RWPE2 (cell line): Measurements from ENCODE around the gene TSEN2.
"Not testable (repeated sequence)": the region's sequence is repeated elsewhere in the genome, so short reads cannot be mapped to it uniquely, and the experiment has no call there.

Experiments
- ATAC-seq: fragments of 200-7000 bp; cut with Tn5 transposase; 3 replicates; pipeline ENCODE4 v1.9.1; 2021; ENCODE audit warnings: low read depth
- DNase-seq: peaks from one replicate; pipeline ENCODE4 v3.0.0-alpha.2; 2020; ENCODE audit warnings: low spot score
- H3K27ac ChIP-seq: fragments of 450-650 bp; 2 replicates; pipeline ENCODE4 v1.5.1; 2017; ENCODE audit warnings: mild to moderate bottlenecking; ENCODE audit not compliant: poor library complexity, severe bottlenecking
- H3K27me3 ChIP-seq: fragments of 250-450 bp; sonication (Bioruptor Pico); 2 replicates; pipeline ENCODE4 v1.5.1; 2021; ENCODE audit warnings: mild to moderate bottlenecking, moderate library complexity; ENCODE audit not compliant: insufficient read depth, poor library complexity, severe bottlenecking
- H3K36me3 ChIP-seq: fragments of 250-450 bp; sonication (Bioruptor Pico); 2 replicates; pipeline ENCODE4 v1.5.1; 2020; ENCODE audit warnings: low read depth, mild to moderate bottlenecking, moderate library complexity
- H3K4me1 ChIP-seq: fragments of 250-450 bp; sonication (Bioruptor Pico); 2 replicates; pipeline ENCODE4 v1.5.1; 2021; ENCODE audit warnings: mild to moderate bottlenecking, moderate library complexity; ENCODE audit not compliant: insufficient read depth, poor library complexity, severe bottlenecking
- H3K4me3 ChIP-seq: fragments of 250-450 bp; sonication (Bioruptor Pico); 2 replicates; pipeline ENCODE4 v1.5.1; 2021; ENCODE audit warnings: mild to moderate bottlenecking, moderate library complexity; ENCODE audit not compliant: severe bottlenecking
- H3K9me3 ChIP-seq: fragments of 250-450 bp; sonication (Bioruptor Pico); 2 replicates; pipeline ENCODE4 v1.5.1; 2021; ENCODE audit warnings: mild to moderate bottlenecking, moderate library complexity; ENCODE audit not compliant: severe bottlenecking
- TF ChIP-seq, protein P1 (sequence below): fragments of 450-650 bp; IDR thresholded peaks from one replicate; pipeline ENCODE4 v1.5.1; 2017; ENCODE audit warnings: mild to moderate bottlenecking, moderate library complexity; ENCODE audit not compliant: poor library complexity, severe bottlenecking

The TSEN2 gene

GRCh38 chr3:12456441-12456840 is 27.8 kb upstream of the TSEN2 start:
- H3K27me3 ChIP-seq = no peaks in the 10 kb centered on the region
- TF ChIP-seq, protein P1, sequence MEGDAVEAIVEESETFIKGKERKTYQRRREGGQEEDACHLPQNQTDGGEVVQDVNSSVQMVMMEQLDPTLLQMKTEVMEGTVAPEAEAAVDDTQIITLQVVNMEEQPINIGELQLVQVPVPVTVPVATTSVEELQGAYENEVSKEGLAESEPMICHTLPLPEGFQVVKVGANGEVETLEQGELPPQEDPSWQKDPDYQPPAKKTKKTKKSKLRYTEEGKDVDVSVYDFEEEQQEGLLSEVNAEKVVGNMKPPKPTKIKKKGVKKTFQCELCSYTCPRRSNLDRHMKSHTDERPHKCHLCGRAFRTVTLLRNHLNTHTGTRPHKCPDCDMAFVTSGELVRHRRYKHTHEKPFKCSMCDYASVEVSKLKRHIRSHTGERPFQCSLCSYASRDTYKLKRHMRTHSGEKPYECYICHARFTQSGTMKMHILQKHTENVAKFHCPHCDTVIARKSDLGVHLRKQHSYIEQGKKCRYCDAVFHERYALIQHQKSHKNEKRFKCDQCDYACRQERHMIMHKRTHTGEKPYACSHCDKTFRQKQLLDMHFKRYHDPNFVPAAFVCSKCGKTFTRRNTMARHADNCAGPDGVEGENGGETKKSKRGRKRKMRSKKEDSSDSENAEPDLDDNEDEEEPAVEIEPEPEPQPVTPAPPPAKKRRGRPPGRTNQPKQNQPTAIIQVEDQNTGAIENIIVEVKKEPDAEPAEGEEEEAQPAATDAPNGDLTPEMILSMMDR = no peak
- peaks cover 12% of the 10 kb centered on the region for H3K4me1 ChIP-seq
- no peak overlapping the region for H3K27ac ChIP-seq
- no peaks in the 10 kb centered on the region for H3K9me3 ChIP-seq
- ATAC-seq (no peak), DNase-seq (no peak)
- no peaks in the 10 kb centered on the region for H3K36me3 ChIP-seq
- H3K4me3 ChIP-seq = no peak overlapping the region

- DNase-seq, ATAC-seq, H3K4me3 ChIP-seq, H3K27ac ChIP-seq, H3K36me3 ChIP-seq, H3K9me3 ChIP-seq, H3K27me3 ChIP-seq: not testable (repeated sequence)
- H3K4me1 ChIP-seq = peaks cover 12% of the 10 kb centered on the region
Measured at GRCh38 chr3:12457380-12457779, 26.9 kb upstream of the TSEN2 start.

DNA sequence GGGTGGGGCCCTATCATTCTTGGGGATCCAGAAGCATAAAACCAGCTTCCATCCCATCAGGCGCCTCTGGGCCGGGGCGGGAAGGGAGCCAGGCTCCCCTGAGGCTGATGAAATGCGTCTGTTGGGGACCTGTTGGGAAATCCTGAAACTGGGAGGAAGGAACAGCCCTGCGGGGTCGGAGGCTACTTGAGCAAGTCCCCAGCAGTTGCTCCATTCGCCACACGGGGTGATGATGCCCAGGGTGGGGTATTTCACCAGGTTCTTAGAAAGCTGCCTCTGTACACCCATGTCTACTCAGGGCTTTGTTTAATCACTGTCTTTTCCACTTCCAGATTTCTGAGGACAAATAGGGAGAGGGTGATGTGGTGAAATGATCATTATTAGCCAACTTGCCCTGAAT is 25.4 kb upstream of the TSEN2 start:
- H3K27ac ChIP-seq = no peak overlapping the region
- H3K36me3 ChIP-seq = no peaks in the 10 kb centered on the region
- no peak for ATAC-seq
- TF ChIP-seq, protein P1 = no peak
- no peaks in the 10 kb centered on the region for H3K9me3 ChIP-seq
- peaks cover 11% of the 10 kb centered on the region for H3K4me1 ChIP-seq
- H3K27me3 ChIP-seq = no peaks in the 10 kb centered on the region
- H3K4me3 ChIP-seq = no peak overlapping the region
- no peak for DNase-seq

DNA sequence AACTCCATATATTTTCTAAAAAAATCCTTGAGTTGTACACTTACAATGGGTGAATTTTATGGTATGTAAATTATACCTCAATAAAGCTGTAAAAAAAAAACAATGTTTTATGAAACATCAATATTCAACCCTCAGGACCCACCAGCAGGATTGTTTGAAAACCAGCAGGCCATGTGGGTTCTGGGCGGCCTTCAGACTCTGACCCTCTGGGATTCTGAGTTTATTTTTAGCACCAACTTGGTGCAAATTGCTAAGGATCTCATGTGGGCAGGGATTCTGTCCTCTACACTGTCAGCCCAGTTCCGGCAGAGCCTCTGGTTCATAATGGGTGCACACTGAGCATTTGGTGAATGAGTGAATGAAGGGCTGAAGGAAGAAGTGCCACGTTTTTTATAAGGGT is 24.2 kb upstream of the TSEN2 start:
- Histone ChIP-seq H3K9me3 (no peaks in the 10 kb centered on the region), H3K4me1 (no peaks in the 10 kb centered on the region), H3K27me3 (no peaks in the 10 kb centered on the region), H3K36me3 (no peaks in the 10 kb centered on the region), H3K27ac (no peak overlapping the region), H3K4me3 (no peak overlapping the region)
- DNase-seq (no peak), ATAC-seq (no peak)
- TF ChIP-seq, protein P1 = no peak

DNA sequence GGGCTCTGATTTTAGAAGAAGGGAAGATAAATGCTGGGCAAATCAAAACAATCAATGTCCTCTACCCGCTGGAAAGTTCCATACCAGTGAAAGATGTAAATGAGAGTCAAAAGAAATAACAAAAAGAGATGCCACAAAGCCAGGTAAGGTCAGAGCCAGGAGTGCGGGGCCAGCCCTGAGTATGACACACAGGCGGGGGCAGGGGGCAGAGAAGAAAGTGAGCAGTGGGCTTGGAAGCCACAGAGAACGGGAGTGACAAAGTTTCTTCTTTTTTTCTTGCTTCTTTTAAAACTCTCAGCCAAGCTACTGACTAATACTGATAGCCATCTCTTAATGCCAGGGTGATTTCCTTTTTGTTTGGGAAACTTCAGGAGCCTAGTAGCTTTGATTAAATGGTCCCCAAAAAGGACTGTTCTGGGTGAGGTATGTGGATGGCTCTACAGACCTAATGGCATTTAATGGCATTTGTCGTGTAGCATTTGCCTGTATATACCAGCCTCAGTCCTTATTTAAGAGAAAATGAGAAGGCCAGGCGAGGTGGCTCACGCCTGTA is 23.1 kb upstream of the TSEN2 start:
- Histone ChIP-seq H3K4me3 (no peak overlapping the region), H3K9me3 (no peaks in the 10 kb centered on the region), H3K4me1 (no peaks in the 10 kb centered on the region), H3K27me3 (no peaks in the 10 kb centered on the region), H3K27ac (no peak overlapping the region), H3K36me3 (no peaks in the 10 kb centered on the region)
- TF ChIP-seq, protein P1 = no peak
- DNase-seq (no peak), ATAC-seq (no peak)
